Measurements from ENCODE around the gene CHST9. TPM values are rescaled to one million over a fixed set of nuclear protein-coding genes. Genes with fewer than 3 reads are reported as not detected.

The CHST9 gene
- total RNA-seq, 1 donor from 2014 or later = 38.9 TPM

DNA sequence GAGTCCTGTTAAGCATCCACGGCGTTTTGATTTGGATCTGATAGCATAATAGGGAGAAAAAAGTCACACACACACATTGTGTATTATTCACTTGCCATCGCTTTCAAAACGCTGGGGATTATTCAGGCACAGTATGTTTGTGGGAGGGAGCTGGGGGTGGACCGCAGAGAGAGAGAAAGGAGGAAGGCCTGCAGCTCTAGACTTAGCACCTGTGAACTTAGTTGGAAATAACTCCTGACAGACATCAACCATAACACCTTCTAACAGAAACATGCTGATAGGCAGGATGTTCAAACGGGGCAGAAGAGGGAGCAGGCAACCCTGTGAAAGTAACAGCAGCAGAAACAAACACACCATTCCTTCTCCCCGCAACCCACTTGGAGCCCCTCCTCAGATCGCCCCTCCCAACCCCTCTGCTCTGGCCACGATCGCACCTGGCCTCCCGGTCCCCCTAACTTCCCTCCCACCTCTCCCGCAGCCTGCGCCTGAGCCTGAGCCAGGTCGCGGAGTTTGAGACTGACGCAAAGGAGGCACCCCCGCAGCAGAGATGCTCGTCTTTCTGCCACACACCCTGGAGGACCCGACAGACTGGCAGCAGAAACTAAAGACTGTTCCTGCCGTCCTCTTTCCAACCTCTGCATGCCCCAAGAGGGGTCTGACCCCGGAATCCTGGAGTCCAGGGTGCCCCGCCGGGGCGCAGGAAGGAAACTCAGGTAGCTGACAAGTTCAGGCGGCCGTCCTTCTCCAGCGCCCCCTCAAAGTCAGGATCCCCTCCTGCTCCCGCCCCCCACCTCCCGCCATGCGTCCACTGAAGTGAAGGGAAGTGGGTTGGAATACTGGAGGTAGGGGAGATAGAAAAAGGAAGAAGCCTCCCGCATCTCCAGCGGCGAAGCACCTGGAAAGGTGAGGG lies 738 bp downstream of the CHST9 start:
- TF ChIP-seq, protein P1, sequence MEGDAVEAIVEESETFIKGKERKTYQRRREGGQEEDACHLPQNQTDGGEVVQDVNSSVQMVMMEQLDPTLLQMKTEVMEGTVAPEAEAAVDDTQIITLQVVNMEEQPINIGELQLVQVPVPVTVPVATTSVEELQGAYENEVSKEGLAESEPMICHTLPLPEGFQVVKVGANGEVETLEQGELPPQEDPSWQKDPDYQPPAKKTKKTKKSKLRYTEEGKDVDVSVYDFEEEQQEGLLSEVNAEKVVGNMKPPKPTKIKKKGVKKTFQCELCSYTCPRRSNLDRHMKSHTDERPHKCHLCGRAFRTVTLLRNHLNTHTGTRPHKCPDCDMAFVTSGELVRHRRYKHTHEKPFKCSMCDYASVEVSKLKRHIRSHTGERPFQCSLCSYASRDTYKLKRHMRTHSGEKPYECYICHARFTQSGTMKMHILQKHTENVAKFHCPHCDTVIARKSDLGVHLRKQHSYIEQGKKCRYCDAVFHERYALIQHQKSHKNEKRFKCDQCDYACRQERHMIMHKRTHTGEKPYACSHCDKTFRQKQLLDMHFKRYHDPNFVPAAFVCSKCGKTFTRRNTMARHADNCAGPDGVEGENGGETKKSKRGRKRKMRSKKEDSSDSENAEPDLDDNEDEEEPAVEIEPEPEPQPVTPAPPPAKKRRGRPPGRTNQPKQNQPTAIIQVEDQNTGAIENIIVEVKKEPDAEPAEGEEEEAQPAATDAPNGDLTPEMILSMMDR (IDR thresholded peaks at IDR 0.05; ENCODE audit: unreplicated experiment) = no peak
- Mint-ChIP-seq H3K27ac (no peak overlapping the region), H3K36me3 (ENCODE audit: insufficient read depth) (no peaks in the 10 kb centered on the region), H3K4me3 (ENCODE audit: low read depth) (peak overlapping the region; percentile 83), H3K4me1 (ENCODE audit: low read depth) (peaks cover 27% of the 10 kb centered on the region), H3K9me3 (ENCODE audit: low read depth) (no peaks in the 10 kb centered on the region), H3K27me3 (peaks cover 9% of the 10 kb centered on the region)
- DNase-seq (ENCODE audit: low spot score, unreplicated experiment) = peak; percentile 29

DNA sequence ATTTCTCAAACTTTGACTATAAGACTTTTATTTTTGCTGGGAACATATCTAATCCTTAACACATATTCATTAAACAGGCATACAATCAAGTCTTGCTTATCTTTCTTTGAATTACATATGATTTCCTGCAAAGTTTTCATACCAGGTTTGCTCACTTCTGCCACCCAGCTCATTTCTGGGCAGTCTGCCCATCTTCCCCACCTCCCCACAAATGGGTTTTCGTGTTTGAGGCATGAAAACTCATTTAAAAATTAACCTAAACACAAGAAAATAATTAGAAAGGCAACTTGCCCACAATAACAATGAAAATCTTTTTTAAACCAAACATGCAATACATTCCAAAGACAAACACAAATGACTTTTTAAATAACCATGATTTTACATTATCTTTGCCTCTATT lies 3.4 kb downstream of the CHST9 start:
- Mint-ChIP-seq H3K4me1 (ENCODE audit: low read depth) (peaks cover 17% of the 10 kb centered on the region), H3K36me3 (ENCODE audit: insufficient read depth) (no peaks in the 10 kb centered on the region), H3K9me3 (ENCODE audit: low read depth) (no peaks in the 10 kb centered on the region), H3K27ac (no peak overlapping the region), H3K27me3 (peaks cover 9% of the 10 kb centered on the region), H3K4me3 (ENCODE audit: low read depth) (no peak overlapping the region)
- DNase-seq (ENCODE audit: low spot score, unreplicated experiment) = no peak
- TF ChIP-seq, protein P1 (IDR thresholded peaks at IDR 0.05; ENCODE audit: unreplicated experiment) = no peak

GRCh38 chr18:27178424-27178823 lies 6.7 kb downstream of the CHST9 start:
- no peak for DNase-seq (ENCODE audit: low spot score, unreplicated experiment)
- TF ChIP-seq, protein P1 (IDR thresholded peaks at IDR 0.05; ENCODE audit: unreplicated experiment) = no peak
- Mint-ChIP-seq H3K36me3 (ENCODE audit: insufficient read depth) (no peaks in the 10 kb centered on the region), H3K27ac (no peak overlapping the region), H3K4me1 (ENCODE audit: low read depth) (peaks cover 11% of the 10 kb centered on the region), H3K9me3 (ENCODE audit: low read depth) (no peaks in the 10 kb centered on the region), H3K27me3 (peaks cover 4% of the 10 kb centered on the region), H3K4me3 (ENCODE audit: low read depth) (no peak overlapping the region)

- Mint-ChIP-seq H3K4me1 (ENCODE audit: low read depth) (peaks cover 5% of the 10 kb centered on the region), H3K4me3 (ENCODE audit: low read depth) (no peak overlapping the region), H3K36me3 (ENCODE audit: insufficient read depth) (no peaks in the 10 kb centered on the region), H3K27me3 (no peaks in the 10 kb centered on the region), H3K27ac (no peak overlapping the region), H3K9me3 (ENCODE audit: low read depth) (no peaks in the 10 kb centered on the region)
- TF ChIP-seq, protein P1 (IDR thresholded peaks at IDR 0.05; ENCODE audit: unreplicated experiment) = no peak
- no peak for DNase-seq (ENCODE audit: low spot score, unreplicated experiment)
These were observed 9.2 kb downstream of the CHST9 start for GRCh38 chr18:27175914-27176313.

- no peaks in the 10 kb centered on the region for H3K9me3 Mint-ChIP-seq (ENCODE audit: low read depth)
- no peak for DNase-seq (ENCODE audit: low spot score, unreplicated experiment)
- peaks cover 5% of the 10 kb centered on the region for H3K4me1 Mint-ChIP-seq (ENCODE audit: low read depth)
- no peak overlapping the region for H3K4me3 Mint-ChIP-seq (ENCODE audit: low read depth)
- no peaks in the 10 kb centered on the region for H3K27me3 Mint-ChIP-seq
- H3K36me3 Mint-ChIP-seq (ENCODE audit: insufficient read depth) = no peaks in the 10 kb centered on the region
- TF ChIP-seq, protein P1 (IDR thresholded peaks at IDR 0.05; ENCODE audit: unreplicated experiment) = no peak
- no peak overlapping the region for H3K27ac Mint-ChIP-seq
These were observed 9.9 kb downstream of the CHST9 start for GRCh38 chr18:27175245-27175644.
